Prostate gland (tissue), 2 donors: ENCODE data around the gene GPSM1.

Source experiments
- CTCF ChIP-seq, 4 experiments: fragments of 200-600 bp in 2 of 4; fragments of 450-650 bp in 2 of 4; sonication (generic) in 2 of 4; IDR thresholded peaks; 1 replicate in 3 of 4; 2 replicates in 1 of 4; pipeline ENCODE4 v1.5.1; 2016 to 2019; ENCODE audit warnings: antibody characterized with exemption in 4 of 4, mild to moderate bottlenecking in 2 of 4, moderate library complexity in 2 of 4
- POLR2A ChIP-seq: fragments of 450-650 bp; IDR thresholded peaks from one replicate; pipeline ENCODE4 v1.6.1; 2016; ENCODE audit warnings: antibody characterized with exemption, mild to moderate bottlenecking
- POLR2AphosphoS5 ChIP-seq: sonication (generic); formaldehyde crosslinking; IDR thresholded peaks from one replicate; pipeline ENCODE4 v1.6.1; 2017; ENCODE audit warnings: antibody characterized with exemption

- TF ChIP-seq CTCF (IDR thresholded peaks at IDR 0.05) (peak in 1 of 4 experiments; percentile 2), POLR2AphosphoS5 (no peak), POLR2A (no peak)
Measured at GRCh38 chr9:136372561-136373299, 45.4 kb downstream of the GPSM1 start.
